Heart left ventricle (tissue), 16 donors: ENCODE data around the gene DAAM1. TPM values are rescaled to one million over a fixed set of nuclear protein-coding genes. Genes with fewer than 3 reads are reported as not detected.

Experiments
- ATAC-seq, 4 donors: fragments of 200-7000 bp; cut with Tn5 transposase; one replicate each; pipeline ENCODE4 v1.9.1; 2020 to 2022; ENCODE audit warnings: moderate library complexity in 4 of 4, mild to moderate bottlenecking in 3 of 4, moderate number of reproducible peaks in 1 of 4
- DNase-seq, 5 donors: peaks; one replicate each; pipeline ENCODE4 v3.0.0-alpha.2; 2020
- H3K27ac ChIP-seq, 12 donors: fragments of 200-600 bp; sonication (generic) in 4 of 12; one replicate each; pipeline versions ENCODE4 v1.5.0 to v1.8.0; 2016 to 2022; ENCODE audit warnings: mild to moderate bottlenecking in 2 of 12
- H3K27me3 ChIP-seq, 9 donors: fragments of 200-600 bp; sonication (generic) in 2 of 9; one replicate each; pipeline versions ENCODE4 v1.5.1 to v1.8.0; 2016 to 2022; ENCODE audit warnings: mild to moderate bottlenecking in 3 of 9
- H3K36me3 ChIP-seq, 9 donors: fragments of 200-600 bp; sonication (generic) in 2 of 9; one replicate each; pipeline versions ENCODE4 v1.5.0 to v1.8.0; 2018 to 2022; ENCODE audit warnings: mild to moderate bottlenecking in 2 of 9
- H3K4me1 ChIP-seq, 12 donors: fragments of 200-600 bp; sonication (generic) in 4 of 12; one replicate each; pipeline versions ENCODE4 v1.5.0 to v1.8.0; 2016 to 2022; ENCODE audit warnings: mild to moderate bottlenecking in 3 of 12
- H3K4me3 ChIP-seq, 12 donors: fragments of 200-600 bp; sonication (generic) in 4 of 12; one replicate each; pipeline versions ENCODE4 v1.5.0 to v1.8.0; 2017 to 2022; ENCODE audit warnings: mild to moderate bottlenecking in 9 of 12, moderate library complexity in 4 of 12
- H3K9me3 ChIP-seq, 12 donors: fragments of 200-600 bp; sonication (generic) in 4 of 12; one replicate each; pipeline versions ENCODE4 v1.5.0 to v1.8.0; 2016 to 2022; ENCODE audit warnings: mild to moderate bottlenecking in 1 of 12
- POLR2A ChIP-seq, 2 donors: fragments of 450-650 bp; IDR thresholded peaks; one replicate each; pipeline ENCODE4 v1.6.1; 2017; ENCODE audit warnings: antibody characterized with exemption in 2 of 2, mild to moderate bottlenecking in 2 of 2, moderate library complexity in 2 of 2
- WGBS, 4 donors: extraction: QIAGEN DNeasy Blood & Tissue Kit in 2 of 4; methylation state at CpG; one replicate each; pipeline versions ENCODE4 v1.1.5 to v1.1.7; 2013 to 2018; 5-methylcytosine and 5-hydroxymethylcytosine counted together
- intact Hi-C, 10 donors: fragments of 100-400 bp; cut with DNase I; formaldehyde crosslinking; loops; one replicate each; pipeline versions ENCODE4 v1.11.1 to v1.14.2; 2022
- polyA plus RNA-seq, 2 donors: library from polyadenylated mRNA; stranded (reverse); fragments of 200-250 nt; gene quantifications; one replicate each; pipeline ENCODE4 v1.2.3, GENCODE V29; 2013
- total RNA-seq, 9 donors: library from RNA; depleted of rRNA in 2 of 9; stranded (reverse); fragments of >200 nt in 2 of 9; fragmentation: NEBNext Ultra II Directional in 3 of 9; extraction: Animal tissue kit (Norgen Biotek cat#: 25700) in 3 of 9; gene quantifications; one replicate each; pipeline versions ENCODE4 v1.1.0 to v1.2.4, GENCODE V29; 2016 to 2023
- TF ChIP-seq, protein P1 (sequence below), 12 donors: fragments of 200-600 bp; sonication (generic) in 4 of 12; IDR thresholded peaks; one replicate each; pipeline versions ENCODE4 v1.5.0 to v1.8.0; 2018 to 2022; ENCODE audit warnings: antibody characterized with exemption in 12 of 12, mild to moderate bottlenecking in 5 of 12
- donor health status: ischemic (EF 13 %, LVEDD 7.1; RV severe dilation, severe dysfunction).
- donor health status: healthy with polysubstance abuse.
- donor health status: DM: no; HTN: yes; CAD: no.
- donor health status: DM: no; HTN: no; CAD: no.
- donor health status: ischemic (EF 25% LVEDD 6.9; RV normal size, moderate dysfunction).
- donor health status: ischemic (EF 25% LVEDD 5.7; RV mildly dilated, moderate dysfunction).
- donor health status: healthy.
- donor health status: DM: yes; HTN: yes; CAD: no.
- donor health status: ischemic (EF 35%, LVEDD 5.7; RV mildly dilated, moderate dysfunction).
- donor health status: nonischemic (EF 11% LVEDD 7.7; RV severe dilation, severe dysfunction).
- donor health status: DM: yes; HTN: yes; CAD: no.
- donor health status: PGD.
- donor health status: ischemic (EF 29% LVEDD 5.4; RV normal size, mild dysfunction).
- donor health status: nonischemic (EF 23%, LVEDD 6.1; RV moderate dilation, normal function).

The DAAM1 gene
- total and polyA plus RNA-seq, 11 donors = 18.2 to 92.6 (median 67.2) TPM

DNA sequence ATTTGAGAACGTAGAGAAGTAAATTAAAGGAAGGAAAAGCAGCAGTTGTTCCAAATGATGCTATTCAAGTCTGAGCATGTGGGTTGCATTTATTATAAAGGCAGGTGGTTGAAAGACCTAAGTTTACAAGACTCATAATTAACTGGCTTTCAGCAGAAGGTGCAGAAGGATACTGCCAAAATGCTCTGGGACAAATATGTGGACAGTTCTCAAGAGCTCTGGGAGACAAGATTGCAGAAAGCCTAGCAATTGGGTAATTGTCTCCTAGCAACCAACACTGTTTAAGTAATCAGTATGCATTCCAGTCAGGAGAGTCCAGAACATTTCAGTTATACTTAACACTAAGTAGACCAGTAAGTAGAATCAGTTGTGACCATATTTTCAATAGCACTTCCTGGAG is 145.2 kb downstream of the DAAM1 start:
- peak; percentile 91 to 93 (median 92) for ATAC-seq
- 3 to 21% (median 10%) methylated on average over 1 of the region's 1 CpG for WGBS, 4 donors

DNA sequence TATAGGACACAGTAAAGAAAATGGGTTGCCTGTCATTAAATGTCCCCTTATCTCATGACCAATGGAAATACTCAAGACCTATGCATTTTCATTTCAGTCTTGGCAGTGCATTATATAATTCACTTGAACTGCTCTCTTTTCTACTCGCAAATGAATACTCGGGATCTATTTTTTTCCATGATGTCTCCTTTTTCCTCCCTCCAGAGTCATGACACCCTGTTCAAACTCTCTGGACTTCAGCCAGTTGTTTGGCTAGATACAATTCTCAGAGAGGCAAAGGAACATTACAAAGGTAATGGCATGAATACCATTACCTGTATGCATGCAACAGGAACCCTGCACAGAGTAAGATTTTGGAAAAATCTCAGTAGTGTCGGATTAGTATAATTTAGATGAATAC is 145.8 kb downstream of the DAAM1 start:
- TF ChIP-seq POLR2A (IDR thresholded peaks at IDR 0.05) = no peak
- Histone ChIP-seq H3K9me3 (no peaks in the 10 kb centered on the region), H3K27ac (peak overlapping the region; percentile 72 to 92 (median 82)), H3K4me1 (peaks cover 9 to 87% (median 68%) of the 10 kb centered on the region in 12 donors), H3K4me3 (no peak overlapping the region), H3K36me3 (peaks cover 0 to 50% (median 27%) of the 10 kb centered on the region in 9 donors), H3K27me3 (no peaks in the 10 kb centered on the region)
- intact Hi-C loops = loop anchor here in 8 of 10 donors (5.0 to 10.0 kb wide), 6 partner anchors 38 to 147 kb away; partner anchors contain the start of gene DAAM1 (in 1 of the 8)
- ATAC-seq (no peak), DNase-seq (no peak)
- 39 to 43% (median 42%) methylated on average over 3 of the region's 3 CpGs for WGBS, 4 donors

More for the DNA sequence above, 145.2 kb downstream of the DAAM1 start:
- peak overlapping the region; percentile 72 to 92 (median 82) for H3K27ac ChIP-seq
- H3K9me3 ChIP-seq = no peaks in the 10 kb centered on the region
- no peaks in the 10 kb centered on the region for H3K27me3 ChIP-seq
- H3K4me3 ChIP-seq = peak overlapping the region in 4 of 12 donors; percentile 3 to 11 (median 4)
- H3K36me3 ChIP-seq = peaks cover 0 to 50% (median 26%) of the 10 kb centered on the region in 9 donors
- peak in 2 of 5 donors; percentile 39 to 56 for DNase-seq
- TF ChIP-seq, protein P1, sequence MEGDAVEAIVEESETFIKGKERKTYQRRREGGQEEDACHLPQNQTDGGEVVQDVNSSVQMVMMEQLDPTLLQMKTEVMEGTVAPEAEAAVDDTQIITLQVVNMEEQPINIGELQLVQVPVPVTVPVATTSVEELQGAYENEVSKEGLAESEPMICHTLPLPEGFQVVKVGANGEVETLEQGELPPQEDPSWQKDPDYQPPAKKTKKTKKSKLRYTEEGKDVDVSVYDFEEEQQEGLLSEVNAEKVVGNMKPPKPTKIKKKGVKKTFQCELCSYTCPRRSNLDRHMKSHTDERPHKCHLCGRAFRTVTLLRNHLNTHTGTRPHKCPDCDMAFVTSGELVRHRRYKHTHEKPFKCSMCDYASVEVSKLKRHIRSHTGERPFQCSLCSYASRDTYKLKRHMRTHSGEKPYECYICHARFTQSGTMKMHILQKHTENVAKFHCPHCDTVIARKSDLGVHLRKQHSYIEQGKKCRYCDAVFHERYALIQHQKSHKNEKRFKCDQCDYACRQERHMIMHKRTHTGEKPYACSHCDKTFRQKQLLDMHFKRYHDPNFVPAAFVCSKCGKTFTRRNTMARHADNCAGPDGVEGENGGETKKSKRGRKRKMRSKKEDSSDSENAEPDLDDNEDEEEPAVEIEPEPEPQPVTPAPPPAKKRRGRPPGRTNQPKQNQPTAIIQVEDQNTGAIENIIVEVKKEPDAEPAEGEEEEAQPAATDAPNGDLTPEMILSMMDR (IDR thresholded peaks at IDR 0.05) = no peak
- no peak for TF ChIP-seq POLR2A (IDR thresholded peaks at IDR 0.05)
- peaks cover 9 to 87% (median 68%) of the 10 kb centered on the region in 12 donors for H3K4me1 ChIP-seq
- intact Hi-C loops = loop anchor here in 8 of 10 donors (5.0 to 10.0 kb wide), 6 partner anchors 39 to 146 kb away; partner anchors contain the start of gene DAAM1 (in 1 of the 8)

DNA sequence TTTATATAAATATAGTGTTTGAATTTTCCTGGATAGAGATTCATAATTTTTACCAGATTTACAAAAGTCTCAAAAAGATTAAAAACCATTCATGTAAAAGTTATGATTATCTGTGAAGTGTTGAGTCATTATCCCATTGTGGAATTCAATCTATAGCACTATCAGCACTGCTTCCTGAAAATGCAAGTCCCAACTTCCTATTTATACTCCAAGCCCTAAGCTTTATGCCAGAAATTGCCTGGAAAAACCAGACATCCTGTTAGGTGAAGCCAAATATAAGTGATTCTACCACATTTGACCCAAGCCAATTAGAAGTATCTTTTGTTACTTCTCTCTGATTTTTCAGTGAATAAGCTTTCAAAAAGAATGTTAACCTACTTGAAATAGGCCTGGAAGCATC is 147.6 kb downstream of the DAAM1 start:
- no peak for ATAC-seq
- H3K4me3 ChIP-seq = no peak overlapping the region
- H3K27me3 ChIP-seq = no peaks in the 10 kb centered on the region
- DNase-seq = no peak
- TF ChIP-seq POLR2A (IDR thresholded peaks at IDR 0.05) = no peak
- TF ChIP-seq, protein P1 (IDR thresholded peaks at IDR 0.05) = no peak
- H3K36me3 ChIP-seq = peaks cover 0 to 51% (median 24%) of the 10 kb centered on the region in 9 donors
- no peaks in the 10 kb centered on the region for H3K9me3 ChIP-seq
- peaks cover 9 to 75% (median 61%) of the 10 kb centered on the region in 12 donors for H3K4me1 ChIP-seq
- peak overlapping the region; percentile 21 to 92 (median 81) for H3K27ac ChIP-seq
- intact Hi-C loops = loop anchor here in 5 of 10 donors (10.0 kb wide), 2 partner anchors 89 to 141 kb away; no protein-coding TSS in a partner anchor

DNA sequence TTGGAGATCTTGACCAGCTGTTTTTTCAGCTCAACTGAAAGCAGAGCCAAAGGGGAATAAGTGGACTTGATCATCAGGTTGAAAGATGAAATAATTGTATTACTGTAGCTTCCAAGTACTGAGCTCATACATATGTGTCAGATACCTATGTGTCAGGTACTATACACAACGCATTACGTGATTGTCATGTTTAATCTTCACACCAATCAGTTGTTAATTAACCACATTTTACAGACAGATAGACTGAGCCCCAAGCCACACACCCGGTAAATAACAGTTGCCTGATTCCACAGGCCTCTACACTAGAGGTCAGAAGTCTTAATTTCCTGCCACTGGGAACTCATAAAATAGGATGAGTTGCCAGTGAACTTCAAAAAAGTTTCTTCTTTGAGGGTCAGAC is 148.2 kb downstream of the DAAM1 start:
- WGBS, 4 donors = 68 to 87% (median 76%) methylated on average over 3 of the region's 3 CpGs
- Histone ChIP-seq H3K4me1 (peaks cover 9 to 76% (median 61%) of the 10 kb centered on the region in 12 donors), H3K9me3 (no peaks in the 10 kb centered on the region), H3K36me3 (peaks cover 0 to 51% (median 19%) of the 10 kb centered on the region in 9 donors), H3K4me3 (no peak overlapping the region), H3K27me3 (no peaks in the 10 kb centered on the region), H3K27ac (peak overlapping the region; percentile 65 to 92 (median 78))
- DNase-seq (no peak), ATAC-seq (no peak)
- TF ChIP-seq POLR2A (IDR thresholded peaks at IDR 0.05) = no peak
- TF ChIP-seq, protein P1 (IDR thresholded peaks at IDR 0.05) = no peak
- intact Hi-C loops = loop anchor here in 5 of 10 donors (10.0 kb wide), 2 partner anchors 88 to 142 kb away; no protein-coding TSS in a partner anchor
